Mesenchymal stem cell (in vitro differentiated cells and primary cell): Measurements from ENCODE around the gene LRP8.

Experiments used
- DNase-seq: peaks from one replicate; pipeline ENCODE4 v3.0.0-alpha.2; 2013
- H2AFZ ChIP-seq: one replicate; pipeline ENCODE4 v1.6.1; 2013; ENCODE audit warnings: low read depth, mild to moderate bottlenecking, control low read depth, inconsistent platforms, low read length, moderate library complexity
- H2AK5ac ChIP-seq: 2 replicates; pipeline ENCODE4 v1.6.1; 2013; ENCODE audit warnings: low read length, moderate library complexity, mild to moderate bottlenecking, inconsistent platforms; ENCODE audit not compliant: severe bottlenecking
- H2BK120ac ChIP-seq: one replicate; pipeline ENCODE4 v1.6.1; 2013; ENCODE audit warnings: low read depth, mild to moderate bottlenecking, inconsistent platforms, low read length, moderate library complexity
- H2BK12ac ChIP-seq, 2 experiments: one replicate each; pipeline ENCODE4 v1.6.1; 2013; ENCODE audit warnings: inconsistent platforms in 2 of 2, low read length in 2 of 2, mild to moderate bottlenecking in 2 of 2, moderate library complexity in 2 of 2, control low read depth in 1 of 2
- H2BK15ac ChIP-seq: one replicate; pipeline ENCODE4 v1.6.1; 2013; ENCODE audit warnings: mild to moderate bottlenecking, low read depth, inconsistent platforms; ENCODE audit not compliant: poor library complexity, severe bottlenecking
- H2BK5ac ChIP-seq: 2 replicates; pipeline ENCODE4 v1.6.1; 2013; ENCODE audit warnings: low read depth, mild to moderate bottlenecking, low read length, control low read depth, inconsistent platforms; ENCODE audit not compliant: poor library complexity, severe bottlenecking
- H3K14ac ChIP-seq, 2 experiments: one replicate each; pipeline ENCODE4 v1.6.1; 2013; ENCODE audit warnings: inconsistent platforms in 2 of 2, low read length in 2 of 2, control low read depth in 1 of 2, mild to moderate bottlenecking in 1 of 2, moderate library complexity in 1 of 2
- H3K18ac ChIP-seq, 2 experiments: one replicate each; pipeline ENCODE4 v1.6.1; 2013; ENCODE audit warnings: inconsistent platforms in 2 of 2, low read length in 2 of 2, control low read depth in 1 of 2, low read depth in 1 of 2, mild to moderate bottlenecking in 1 of 2
- H3K23ac ChIP-seq, 2 experiments: one replicate each; pipeline ENCODE4 v1.6.1; 2013; ENCODE audit warnings: inconsistent platforms in 2 of 2, low read length in 2 of 2, mild to moderate bottlenecking in 2 of 2, moderate library complexity in 2 of 2, control low read depth in 1 of 2
- H3K27ac ChIP-seq: 2 replicates; pipeline ENCODE4 v1.5.1; 2013; ENCODE audit warnings: mild to moderate bottlenecking, moderate library complexity, low read length, control low read depth, inconsistent platforms; ENCODE audit not compliant: poor library complexity, severe bottlenecking
- H3K27me3 ChIP-seq, 2 experiments: 2 replicates each; pipeline versions ENCODE4 v1.6.1 to v1.7.0; 2013; ENCODE audit warnings: low read length in 2 of 2, mild to moderate bottlenecking in 2 of 2, moderate library complexity in 2 of 2, control low read depth in 1 of 2, inconsistent platforms in 1 of 2; ENCODE audit not compliant: control insufficient read depth in 1 of 2, insufficient read depth in 1 of 2
- H3K36me3 ChIP-seq, 2 experiments: 2 replicates each; pipeline versions ENCODE4 v1.6.1 to v1.7.0; 2013; ENCODE audit warnings: low read length in 2 of 2, control low read depth in 1 of 2, inconsistent platforms in 1 of 2, low read depth in 1 of 2, mild to moderate bottlenecking in 1 of 2; ENCODE audit not compliant: insufficient read depth in 2 of 2, control insufficient read depth in 1 of 2
- H3K4ac ChIP-seq, 2 experiments: one replicate each; pipeline ENCODE4 v1.6.1; 2013; ENCODE audit warnings: inconsistent platforms in 2 of 2, low read length in 2 of 2, mild to moderate bottlenecking in 2 of 2, moderate library complexity in 2 of 2, control low read depth in 1 of 2, low read depth in 1 of 2
- H3K4me1 ChIP-seq: 2 replicates; pipeline ENCODE4 v1.6.1; 2013; ENCODE audit warnings: low read depth, low read length, control low read depth; ENCODE audit not compliant: control insufficient read depth, insufficient read depth
- H3K4me2 ChIP-seq: 2 replicates; pipeline ENCODE4 v1.6.1; 2013; ENCODE audit warnings: low read length, mild to moderate bottlenecking, inconsistent platforms; ENCODE audit not compliant: poor library complexity, severe bottlenecking
- H3K4me3 ChIP-seq, 2 experiments: 2 replicates each; pipeline versions ENCODE4 v1.5.1 to v1.7.0; 2013; ENCODE audit warnings: low read length in 2 of 2, mild to moderate bottlenecking in 2 of 2, control low read depth in 1 of 2, low read depth in 1 of 2; ENCODE audit not compliant: insufficient read depth in 1 of 2
- H3K79me1 ChIP-seq: replicated peaks from 2 replicates; pipeline ENCODE4 v1.6.1; 2013; ENCODE audit warnings: mild to moderate bottlenecking, control low read depth, low read length, inconsistent platforms; ENCODE audit not compliant: poor library complexity, severe bottlenecking
- H3K9ac ChIP-seq: 2 replicates; pipeline ENCODE4 v1.7.0; 2013; ENCODE audit warnings: mild to moderate bottlenecking, low read length, moderate library complexity
- H3K9me3 ChIP-seq: 2 replicates; pipeline ENCODE4 v1.7.0; 2013; ENCODE audit warnings: mild to moderate bottlenecking, low read length; ENCODE audit not compliant: control insufficient read depth
- H4K8ac ChIP-seq: one replicate; pipeline ENCODE4 v1.6.1; 2013; ENCODE audit warnings: inconsistent platforms, mild to moderate bottlenecking, low read length, moderate library complexity
- H4K91ac ChIP-seq: one replicate; pipeline ENCODE4 v1.6.1; 2013; ENCODE audit warnings: mild to moderate bottlenecking, low read length, inconsistent platforms
- WGBS: methylation state at CpG from one replicate; pipeline ENCODE4 v1.1.7; 2013; ENCODE audit warnings: mixed read lengths; 5-methylcytosine and 5-hydroxymethylcytosine counted together

The LRP8 gene

GRCh38 chr1:53335661-53336060, 7.8 kb upstream of the LRP8 start:
- DNase-seq = no peak
- Histone ChIP-seq H2AFZ (no peak overlapping the region), H2BK12ac (no peak overlapping the region), H3K36me3 (no peaks in the 10 kb centered on the region), H3K27me3 (peaks cover 0 to 12% of the 10 kb centered on the region in 2 experiments), H2BK15ac (no peak overlapping the region), H3K4me3 (no peak overlapping the region), H3K27ac (no peak overlapping the region), H3K4me1 (peaks cover 4% of the 10 kb centered on the region), H2AK5ac (no peak overlapping the region), H4K91ac (no peak overlapping the region), H2BK120ac (no peak overlapping the region), H3K4ac (no peak overlapping the region), H3K9ac (no peak overlapping the region), H3K4me2 (no peak overlapping the region), H3K23ac (no peak overlapping the region), H3K79me1 (no peaks in the 10 kb centered on the region), H3K9me3 (no peaks in the 10 kb centered on the region), H2BK5ac (no peak overlapping the region), H4K8ac (no peak overlapping the region), H3K18ac (no peak overlapping the region), H3K14ac (no peak overlapping the region)
- WGBS = no CpG with 5 or more reads among the region's 1 CpG

- Histone ChIP-seq H3K36me3 (no peaks in the 10 kb centered on the region), H3K4ac (no peak overlapping the region), H3K27me3 (peaks cover 0 to 12% of the 10 kb centered on the region in 2 experiments), H2BK12ac (no peak overlapping the region), H3K14ac (no peak overlapping the region), H3K23ac (no peak overlapping the region), H2AFZ (no peak overlapping the region), H3K27ac (no peak overlapping the region), H3K9me3 (no peaks in the 10 kb centered on the region), H2AK5ac (no peak overlapping the region), H3K4me2 (no peak overlapping the region), H2BK15ac (no peak overlapping the region), H2BK5ac (no peak overlapping the region), H4K91ac (no peak overlapping the region), H3K79me1 (no peaks in the 10 kb centered on the region), H3K18ac (no peak overlapping the region), H3K9ac (no peak overlapping the region), H4K8ac (no peak overlapping the region), H2BK120ac (no peak overlapping the region), H3K4me1 (no peaks in the 10 kb centered on the region), H3K4me3 (no peak overlapping the region)
- 91% methylated on average over 9 of the region's 9 CpGs for WGBS
- no peak for DNase-seq
These were observed 6.9 kb upstream of the LRP8 start for GRCh38 chr1:53334781-53335180.

- Histone ChIP-seq H2AK5ac (no peak overlapping the region), H3K4me1 (no peaks in the 10 kb centered on the region), H2BK120ac (no peak overlapping the region), H3K23ac (no peak overlapping the region), H3K4me2 (no peak overlapping the region), H3K18ac (no peak overlapping the region), H3K27ac (no peak overlapping the region), H2AFZ (no peak overlapping the region), H3K27me3 (peaks cover 0 to 12% of the 10 kb centered on the region in 2 experiments), H3K4me3 (no peak overlapping the region), H3K4ac (no peak overlapping the region), H3K9ac (no peak overlapping the region), H2BK15ac (no peak overlapping the region), H4K8ac (no peak overlapping the region), H2BK5ac (no peak overlapping the region), H4K91ac (no peak overlapping the region), H3K79me1 (no peaks in the 10 kb centered on the region), H2BK12ac (no peak overlapping the region), H3K9me3 (no peaks in the 10 kb centered on the region), H3K36me3 (no peaks in the 10 kb centered on the region), H3K14ac (no peak overlapping the region)
- DNase-seq = no peak
- whole genome bisulfite sequencing = 71% methylated on average over 2 of the region's 2 CpGs
These were observed 6.4 kb upstream of the LRP8 start for GRCh38 chr1:53334312-53334711.

- 96% methylated on average over 3 of the region's 3 CpGs for WGBS
- no peak overlapping the region for H3K14ac ChIP-seq
- H3K9ac ChIP-seq = no peak overlapping the region
- no peak overlapping the region for H2AK5ac ChIP-seq
- no peak overlapping the region for H3K4me3 ChIP-seq
- no peak for DNase-seq
- H3K27me3 ChIP-seq = peaks cover 0 to 12% of the 10 kb centered on the region in 2 experiments
- no peaks in the 10 kb centered on the region for H3K9me3 ChIP-seq
- H4K91ac ChIP-seq = no peak overlapping the region
- H3K36me3 ChIP-seq = no peaks in the 10 kb centered on the region
- H2BK15ac ChIP-seq = no peak overlapping the region
- H3K23ac ChIP-seq = no peak overlapping the region
- H2BK120ac ChIP-seq = no peak overlapping the region
- H3K79me1 ChIP-seq = no peaks in the 10 kb centered on the region
- no peak overlapping the region for H4K8ac ChIP-seq
- no peak overlapping the region for H2BK5ac ChIP-seq
- no peak overlapping the region for H3K4ac ChIP-seq
- no peak overlapping the region for H2AFZ ChIP-seq
- peaks cover 9% of the 10 kb centered on the region for H3K4me1 ChIP-seq
- no peak overlapping the region for H3K4me2 ChIP-seq
- no peak overlapping the region for H2BK12ac ChIP-seq
- H3K27ac ChIP-seq = no peak overlapping the region
- no peak overlapping the region for H3K18ac ChIP-seq
These were observed 5.0 kb upstream of the LRP8 start for GRCh38 chr1:53332833-53333232.
